GM12892 (cell line): ENCODE data around the gene COX17.

ENCODE experiments used
- POLR2A ChIP-seq: IDR thresholded peaks from 2 replicates; pipeline ENCODE4 v1.6.1; 2011; ENCODE audit warnings: low read depth, low read length, control low read depth
- POLR2AphosphoS5 ChIP-seq: IDR thresholded peaks from 2 replicates; pipeline ENCODE4 v1.6.1; 2011; ENCODE audit warnings: low read depth, low read length, control low read depth
- TAF1 ChIP-seq: IDR thresholded peaks from 2 replicates; pipeline ENCODE4 v1.6.1; 2011; ENCODE audit warnings: low read depth, mild to moderate bottlenecking, control low read depth, low read length, borderline replicate concordance

GRCh38 chr3:119675188-119675874, 1.9 kb downstream of the COX17 start:
- TF ChIP-seq POLR2A (no peak), POLR2AphosphoS5 (no peak), TAF1 (no peak)
